Measurements from ENCODE around the gene STK17A.
"Not testable (repeated sequence)": the region's sequence is repeated elsewhere in the genome, so short reads cannot be mapped to it uniquely, and the experiment has no call there.

The STK17A gene

GRCh38 chr7:43569424-43569823 is 13.5 kb upstream of the STK17A start:
- no peak for DNase-seq

DNA sequence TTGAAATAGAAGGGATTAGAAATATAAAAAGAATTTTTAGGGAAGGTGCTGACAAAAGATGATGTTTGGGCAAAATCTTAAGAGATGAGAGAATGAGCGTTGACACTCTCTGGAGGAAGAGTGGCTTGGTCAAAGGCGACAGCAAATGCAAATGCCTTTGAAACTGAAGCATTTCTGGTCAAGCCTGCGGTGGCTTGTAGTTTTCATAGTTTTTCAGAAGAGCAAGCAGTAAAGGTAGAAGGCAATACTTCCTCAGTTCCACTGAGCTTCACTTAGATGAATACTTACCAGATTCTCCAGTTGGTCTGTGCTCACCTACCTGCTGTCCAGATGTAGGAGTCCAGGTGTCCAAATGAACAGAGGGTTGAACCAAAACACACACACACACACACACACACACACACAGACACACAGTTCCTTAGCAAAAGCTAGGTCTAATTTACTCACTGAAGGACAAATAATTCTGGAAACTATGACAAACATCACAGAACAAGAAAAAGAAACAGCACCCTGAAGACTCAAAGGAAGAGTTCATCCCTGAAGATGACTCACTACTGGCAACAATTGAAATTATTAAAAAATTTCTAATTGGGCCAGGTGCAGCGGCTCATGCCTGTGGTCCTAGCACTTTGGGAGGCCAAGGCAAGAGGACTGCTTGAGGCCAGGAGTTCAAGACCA is 12.1 kb upstream of the STK17A start:
- no peak for DNase-seq

GRCh38 chr7:43572516-43573049 is 10.3 kb upstream of the STK17A start:
- peak; percentile 12 for DNase-seq

GRCh38 chr7:43573832-43574231 is 9.1 kb upstream of the STK17A start:
- DNase-seq: not testable (repeated sequence)

- no peak for DNase-seq
These were observed 7.4 kb upstream of the STK17A start for GRCh38 chr7:43575506-43575905.

GRCh38 chr7:43576241-43576640 is 6.7 kb upstream of the STK17A start:
- no peak for DNase-seq

GRCh38 chr7:43577485-43577951 is 5.4 kb upstream of the STK17A start:
- DNase-seq: no peak

DNA sequence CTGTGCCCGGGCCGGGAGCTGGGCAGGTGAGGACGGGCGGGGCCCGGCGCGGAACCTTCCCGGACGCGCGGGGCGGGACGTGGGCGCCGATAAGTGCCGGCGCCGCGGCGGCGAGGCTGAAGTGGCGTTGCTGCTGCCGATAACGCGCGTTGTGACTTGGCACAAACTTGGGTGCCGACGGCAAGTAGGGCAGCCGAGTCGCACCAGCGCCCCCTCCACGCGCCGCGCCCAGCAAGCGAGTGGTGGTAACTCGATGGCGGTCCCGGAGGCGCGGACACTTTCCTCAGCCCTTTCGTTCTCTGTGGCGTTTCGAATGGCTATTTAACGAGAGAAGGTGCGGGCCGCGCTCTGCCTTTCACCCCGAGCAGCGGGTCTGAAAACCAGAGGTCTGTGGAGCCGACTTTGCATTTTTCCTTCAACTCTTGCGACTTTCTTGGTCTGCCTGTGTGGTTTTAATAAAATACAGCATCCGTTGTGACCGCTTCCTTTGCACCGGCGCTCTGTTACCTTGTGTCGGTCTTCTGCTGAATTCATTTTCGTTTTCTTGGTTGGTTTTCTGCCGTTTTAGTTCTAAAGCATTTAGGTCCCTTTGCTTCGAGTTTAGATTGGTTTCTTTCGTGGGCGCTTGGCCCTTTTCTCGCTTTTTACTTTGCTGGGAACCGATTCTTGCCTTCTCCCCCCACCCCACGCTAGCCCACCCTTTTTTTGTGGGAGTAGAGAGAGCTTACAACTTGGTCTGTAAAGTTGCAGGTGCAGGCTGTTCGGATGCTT is 701 bp downstream of the STK17A start:
- DNase-seq: peak; percentile 81

- DNase-seq: peak; percentile 41
These were observed 1.3 kb downstream of the STK17A start for GRCh38 chr7:43584195-43584586.

DNA sequence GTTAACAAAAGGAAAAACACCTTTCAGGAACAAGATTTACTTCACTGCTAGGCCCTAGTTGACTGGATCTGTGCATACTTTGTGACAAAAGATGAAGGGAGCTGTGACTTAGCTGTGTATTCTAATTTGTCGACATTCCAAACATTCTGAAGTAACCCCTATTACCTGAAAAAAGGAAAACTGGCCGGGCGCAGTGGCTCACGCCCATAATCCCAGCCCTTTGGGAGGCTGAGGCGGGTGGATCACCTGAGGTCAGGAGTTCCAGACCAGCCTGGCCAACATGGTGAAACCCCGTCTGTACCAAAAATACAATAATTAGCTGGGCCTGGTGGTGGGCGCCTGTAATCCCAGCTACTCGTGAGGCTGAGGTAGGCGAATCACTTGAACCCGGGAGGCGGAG is 1.8 kb downstream of the STK17A start:
- not testable (repeated sequence) for DNase-seq

DNA sequence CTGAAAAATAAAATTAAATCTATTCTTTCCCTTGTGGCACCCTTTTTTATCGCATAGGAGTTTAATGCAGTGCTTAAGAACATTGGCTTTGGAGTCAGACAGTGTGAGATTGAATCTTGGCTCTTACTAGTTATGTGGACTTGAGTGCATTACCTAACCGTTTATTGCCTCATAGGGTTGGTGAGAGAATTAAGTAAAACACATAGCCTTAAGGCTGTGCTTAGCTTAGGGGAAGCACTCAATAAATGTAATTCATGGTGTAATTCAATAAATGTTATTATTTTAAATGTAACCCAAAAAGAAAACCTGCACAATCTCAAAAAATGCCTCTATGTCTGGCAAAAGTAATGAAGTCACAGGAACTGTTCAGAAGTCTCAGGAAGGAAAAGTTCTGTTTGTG is 2.7 kb downstream of the STK17A start:
- peak; percentile 21 for DNase-seq

GRCh38 chr7:43586251-43586900 is 3.5 kb downstream of the STK17A start:
- DNase-seq: peak; percentile 73

GRCh38 chr7:43588477-43589132 is 5.7 kb downstream of the STK17A start:
- DNase-seq: no peak

DNA sequence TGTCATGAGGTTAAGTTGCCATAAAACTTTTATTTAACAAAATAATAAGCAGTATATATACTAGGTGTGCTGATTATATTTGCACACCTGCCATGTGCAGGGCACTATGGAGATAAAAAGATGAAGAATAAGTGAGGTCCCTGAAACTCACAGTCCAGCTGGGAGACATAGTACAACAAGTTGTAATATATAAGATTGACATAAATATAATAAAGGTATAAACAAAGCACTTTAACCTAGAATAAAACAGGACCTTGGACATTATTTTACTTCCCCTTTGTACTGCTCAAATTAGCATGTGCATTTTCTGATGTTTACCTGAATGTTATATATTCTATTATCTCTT is 6.2 kb downstream of the STK17A start:
- no peak for DNase-seq

GRCh38 chr7:43589728-43590127 is 6.8 kb downstream of the STK17A start:
- no peak for DNase-seq

DNA sequence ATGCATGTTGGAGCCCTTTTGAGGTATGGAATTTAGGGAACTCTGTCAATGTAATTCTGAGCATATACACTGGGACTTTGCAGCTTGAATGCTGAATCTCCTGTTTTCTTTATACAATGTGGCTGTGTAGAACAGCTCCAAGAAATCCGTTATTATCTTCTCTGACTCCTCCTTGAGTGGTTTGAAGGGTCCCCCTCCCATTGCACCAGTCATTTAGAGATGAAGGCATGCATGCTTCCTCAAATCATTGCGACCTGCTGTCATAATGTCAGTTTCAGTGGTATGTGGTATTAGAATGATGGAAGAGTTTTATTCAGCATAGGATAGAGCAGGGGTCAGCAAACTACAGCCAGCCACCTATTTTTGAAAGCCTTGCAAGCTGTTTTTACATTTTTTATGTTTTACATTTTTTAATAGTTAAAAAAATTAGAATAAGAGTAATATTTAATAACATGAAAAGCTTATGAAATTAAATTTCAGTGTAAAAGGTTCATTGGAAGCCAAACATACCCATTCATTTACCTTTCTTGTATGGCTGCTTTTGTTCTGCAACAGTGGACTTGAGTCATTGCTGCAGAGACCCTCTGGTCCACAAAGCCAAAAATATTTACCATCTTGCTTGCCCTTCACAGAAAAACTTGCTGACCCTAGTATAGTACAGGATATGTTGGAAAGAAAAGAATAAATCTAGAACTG is 8.1 kb downstream of the STK17A start:
- no peak for DNase-seq

DNA sequence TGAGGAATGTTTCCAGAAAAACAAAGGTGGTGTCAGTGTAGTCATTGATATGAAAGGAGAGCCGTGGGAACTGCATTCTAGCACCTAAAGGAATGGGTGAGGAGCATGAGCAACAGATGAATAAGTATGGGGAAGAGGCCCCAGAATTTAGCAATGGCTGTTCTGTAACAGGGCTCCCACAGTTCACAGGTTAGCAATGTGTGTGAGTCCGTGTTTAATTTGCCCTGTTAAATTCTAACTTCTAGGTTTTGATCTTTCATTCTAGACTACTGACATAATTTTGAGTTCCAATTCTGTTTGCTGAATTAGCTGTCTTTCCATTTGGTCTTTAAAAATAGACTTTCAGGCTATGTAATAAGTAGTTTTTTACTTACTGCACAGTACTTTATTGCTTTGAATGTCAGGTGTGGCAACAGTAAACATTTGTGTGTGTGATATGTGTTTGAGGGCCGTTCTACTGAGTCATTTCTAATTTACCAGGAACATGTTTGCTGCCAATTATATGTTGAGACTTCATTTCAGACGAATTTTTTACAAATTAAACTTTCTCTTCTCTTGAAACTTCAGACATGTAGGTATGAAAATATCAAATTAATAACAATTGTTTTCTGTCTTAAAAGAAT is 8.8 kb downstream of the STK17A start:
- DNase-seq: no peak

DNA sequence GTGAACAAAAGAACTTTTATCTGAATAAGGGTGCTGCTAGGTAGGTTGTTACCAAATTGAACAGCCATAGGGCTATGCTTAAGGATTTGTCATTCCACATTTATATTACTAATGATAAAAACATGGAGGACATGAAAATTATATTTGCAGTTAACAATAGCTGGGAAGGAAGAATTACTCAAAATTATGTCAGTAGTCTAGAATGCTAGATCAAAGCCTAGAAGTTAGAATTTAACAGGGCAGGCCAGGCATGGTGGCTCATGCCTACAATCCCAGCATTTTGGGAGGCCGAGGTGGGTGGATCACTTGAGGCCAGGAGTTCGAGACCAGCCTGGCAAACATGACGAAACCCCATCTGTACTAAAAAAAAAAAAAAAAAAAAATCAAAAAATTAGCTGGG is 9.4 kb downstream of the STK17A start:
- no peak for DNase-seq

- DNase-seq: no peak
These were observed 10.1 kb downstream of the STK17A start for GRCh38 chr7:43593010-43593409.

GRCh38 chr7:43594020-43594419 is 11.1 kb downstream of the STK17A start:
- no peak for DNase-seq

- not testable (repeated sequence) for DNase-seq
These were observed 13.5 kb downstream of the STK17A start for GRCh38 chr7:43596426-43596825.

GRCh38 chr7:43600056-43600455 is 17.1 kb downstream of the STK17A start:
- no peak for DNase-seq
